SU-DHL-6 (cell line): ENCODE measurements around the gene LIFR.

Source experiments
- CTCF ChIP-seq: fragments of 200-600 bp; sonication (generic); IDR thresholded peaks from one replicate; pipeline ENCODE4 v1.5.1; 2017; ENCODE audit warnings: antibody characterized with exemption, mild to moderate bottlenecking, low read length, moderate library complexity; ENCODE audit not compliant: insufficient read depth, poor library complexity, severe bottlenecking
- EZH2phosphoT487 ChIP-seq: fragments of 200-600 bp; sonication (generic), shearing (Covaris generic); conservative IDR thresholded peaks from 2 replicates; pipeline ENCODE4 v1.6.1; 2018; ENCODE audit warnings: mild to moderate bottlenecking, antibody characterized with exemption, low read length, moderate library complexity, mixed read lengths

DNA sequence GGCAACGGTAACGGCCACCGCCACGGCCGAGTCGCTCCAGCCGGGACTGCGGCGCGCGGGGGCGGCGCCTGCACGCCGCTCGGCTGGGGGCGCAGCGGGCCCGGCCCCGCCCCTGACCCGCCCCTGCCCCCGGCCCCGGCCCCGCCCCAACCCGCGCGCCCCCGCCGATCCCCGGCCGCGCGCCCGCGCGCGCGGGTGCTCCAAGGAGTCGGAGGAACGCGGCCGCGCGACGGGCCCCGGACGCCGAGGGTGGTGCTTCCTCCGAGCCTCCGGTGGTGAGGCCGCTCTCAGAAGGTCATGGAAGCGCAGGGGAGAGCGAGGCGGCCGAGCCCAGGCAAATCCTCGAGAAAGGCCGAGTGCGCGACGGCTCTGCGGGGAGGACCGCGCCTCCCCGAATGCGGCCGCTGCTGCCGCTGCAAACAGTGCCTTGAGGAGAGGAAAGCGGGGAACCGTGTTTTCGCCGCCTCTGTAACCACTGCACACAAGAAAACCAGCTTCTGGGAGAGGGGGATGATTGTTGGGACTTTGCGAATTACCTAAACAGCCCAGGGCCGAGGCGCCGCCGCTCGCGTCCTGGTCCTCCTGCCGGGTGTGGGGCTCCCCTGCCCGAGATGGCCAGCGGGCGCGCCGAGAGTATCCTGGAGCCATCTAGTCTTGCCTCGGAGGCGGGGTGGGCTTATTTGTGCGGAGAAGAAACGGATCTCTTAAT is at the start of gene LIFR:
- TF ChIP-seq CTCF (no peak), EZH2phosphoT487 (no peak)
